Measurements from ENCODE around the gene IKBKE. TPM values are rescaled to one million over a fixed set of nuclear protein-coding genes. Genes with fewer than 3 reads are reported as not detected.

IKBKE gene
- total and polyA plus RNA-seq, 2 of the 8 experiments (the other 6 are each of a cell fraction or from before 2014, with no cell fraction given) = 8.6 to 12.0 TPM

DNA sequence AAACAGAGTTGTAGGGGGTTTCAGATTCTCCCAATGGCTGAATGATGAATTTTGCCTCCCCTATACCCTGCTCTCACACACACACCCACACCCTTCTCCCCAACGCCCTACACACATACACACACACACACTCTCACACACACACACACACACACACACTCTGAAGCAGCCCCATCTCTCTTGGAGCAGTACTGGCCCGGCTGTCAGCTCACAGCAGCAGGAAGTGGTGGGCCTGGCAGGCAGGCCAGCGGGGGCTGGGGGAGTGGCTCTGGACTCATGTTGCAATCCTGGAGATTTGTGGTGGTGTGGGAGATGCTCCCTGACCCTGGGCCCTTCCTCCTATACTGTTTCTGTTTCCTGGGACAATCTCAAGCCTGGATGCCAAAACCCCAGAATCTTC lies 2.2 kb downstream of the IKBKE start:
- no peak overlapping the region for H3K4ac ChIP-seq (replicated peaks; ENCODE audit: insufficient read length, low read depth, low read length)
- ChIA-PET CTCF (ENCODE audit: partially characterized antibody) (interaction anchor here (0.7 to 6.0 kb wide), 7 partner anchors 13 to 140 kb away, joined by 3 to 76 read pairs (median 3); partner anchors contain the start of gene EIF2D), POLR2A (ENCODE audit: partially characterized antibody) (interaction anchor here (1.3 kb wide), 1 partner anchor 13 kb away, joined by 3 read pairs; no protein-coding TSS in a partner anchor)
- no peaks in the 10 kb centered on the region for H3K9me3 ChIP-seq (ENCODE audit: insufficient read depth in 2 of 2, low read depth in 1 of 2, low read length in 1 of 2)
- H3K23me2 ChIP-seq (ENCODE audit: low read depth, low read length) = peaks cover 9% of the 10 kb centered on the region; the same call in 1 of the 2 replicates
- peak overlapping the region; percentile 33 to 45 for H3K4me2 ChIP-seq (ENCODE audit: insufficient read depth in 1 of 2, low read depth in 2 of 2, low read length in 2 of 2)
- H3K14ac ChIP-seq (ENCODE audit: insufficient read length) = no peak overlapping the region
- H3K4me3 ChIP-seq (ENCODE audit: extremely low read depth in 1 of 4, insufficient read depth in 2 of 4, low read depth in 3 of 4, low read length in 4 of 4) = peak overlapping the region in 1 of 4 experiments; percentile 65; a peak in 2 of 8 replicates
- no peak overlapping the region for H3K56ac ChIP-seq (replicated peaks; ENCODE audit: insufficient read length, low read depth, low read length)
- H3K27me3 ChIP-seq (replicated peaks in 1 of 4; ENCODE audit: control insufficient read depth in 3 of 4, extremely low read depth in 1 of 4, insufficient read depth in 3 of 4, low read length in 3 of 4) = peaks cover 0 to 3% (median 0%) of the 10 kb centered on the region in 4 experiments; a peak in 1 of 7 replicates
- H3K18ac ChIP-seq (ENCODE audit: extremely low read depth, low read length) = no peak overlapping the region
- H3K23ac ChIP-seq (ENCODE audit: insufficient read length) = no peak overlapping the region
- H4K5ac ChIP-seq (ENCODE audit: insufficient read length, low read depth, low read length) = no peak overlapping the region
- no peak overlapping the region for H2AK5ac ChIP-seq (ENCODE audit: low read depth, low read length)
- no peak for FAIRE-seq
- H2BK12ac ChIP-seq (ENCODE audit: low read depth, low read length) = no peak overlapping the region
- H4K91ac ChIP-seq (replicated peaks; ENCODE audit: insufficient read length, low read length) = no peak overlapping the region
- no peaks in the 10 kb centered on the region; the same call in 1 of the 2 replicates for H3K79me1 ChIP-seq (ENCODE audit: low read depth, low read length)
- peaks cover 3 to 45% (median 25%) of the 10 kb centered on the region in 4 experiments for H3K4me1 ChIP-seq (replicated peaks in 1 of 4; ENCODE audit: control insufficient read depth in 3 of 4, insufficient read depth in 4 of 4, low read length in 3 of 4)
- no peak overlapping the region for H2AFZ ChIP-seq (ENCODE audit: low read length)
- H3K27ac ChIP-seq (ENCODE audit: low read depth, low read length) = no peak overlapping the region
- H2BK5ac ChIP-seq (ENCODE audit: low read depth, low read length) = no peak overlapping the region
- no peaks in the 10 kb centered on the region for H3K36me3 ChIP-seq (ENCODE audit: control insufficient read depth in 2 of 4, insufficient read depth in 4 of 4, low read length in 3 of 4)
- TF ChIP-seq GABPA (IDR thresholded peaks at IDR 0.05; ENCODE audit: borderline replicate concordance, insufficient read depth, low read length) = no peak
- peak; percentile 81 for TF ChIP-seq CEBPB (IDR thresholded peaks at IDR 0.05; ENCODE audit: low read depth, low read length)
- no peak overlapping the region for H4K8ac ChIP-seq (ENCODE audit: extremely low read depth, insufficient read depth, low read length)
- H3K9ac ChIP-seq (replicated peaks in 1 of 4; ENCODE audit: extremely low read depth in 1 of 4, low read depth in 3 of 4, low read length in 3 of 4) = no peak overlapping the region
- no peaks in the 10 kb centered on the region for H4K20me1 ChIP-seq (replicated peaks in 1 of 2; ENCODE audit: control insufficient read depth in 1 of 2, insufficient read depth in 2 of 2, low read length in 2 of 2)
- 29% methylated on average over 3 of the region's 3 CpGs; no CpG with 5 or more reads in 1 of the 2 experiments for WGBS, 2 experiments (ENCODE audit: extremely low coverage in 1 of 2, insufficient coverage in 1 of 2, insufficient read length in 1 of 2, insufficient replicate concordance in 2 of 2, low coverage in 1 of 2, low lambda C conversion rate in 2 of 2, missing lambda C conversion rate in 1 of 2)
- H2BK20ac ChIP-seq (ENCODE audit: low read length) = no peak overlapping the region
- peak overlapping the region; percentile 81; the same call in 1 of the 2 replicates for H2BK15ac ChIP-seq (ENCODE audit: low read length)
- H3K79me2 ChIP-seq (ENCODE audit: control insufficient read depth in 1 of 2, insufficient read depth in 2 of 2, low read length in 2 of 2) = no peaks in the 10 kb centered on the region
- H2BK120ac ChIP-seq (replicated peaks; ENCODE audit: low read depth, low read length) = no peak overlapping the region
- DNase-seq (ENCODE audit: low read depth in 1 of 2, low spot score in 2 of 2) = no peak

Measured in H1 (cell line).